IPS-11a (cell line): Measurements from ENCODE around the gene PEPD.

ENCODE experiments used
- H3K4me3 ChIP-seq: one replicate; pipeline ENCODE4 v1.5.1; 2013; ENCODE audit warnings: low read depth, low read length, control low read depth

Gene PEPD

DNA sequence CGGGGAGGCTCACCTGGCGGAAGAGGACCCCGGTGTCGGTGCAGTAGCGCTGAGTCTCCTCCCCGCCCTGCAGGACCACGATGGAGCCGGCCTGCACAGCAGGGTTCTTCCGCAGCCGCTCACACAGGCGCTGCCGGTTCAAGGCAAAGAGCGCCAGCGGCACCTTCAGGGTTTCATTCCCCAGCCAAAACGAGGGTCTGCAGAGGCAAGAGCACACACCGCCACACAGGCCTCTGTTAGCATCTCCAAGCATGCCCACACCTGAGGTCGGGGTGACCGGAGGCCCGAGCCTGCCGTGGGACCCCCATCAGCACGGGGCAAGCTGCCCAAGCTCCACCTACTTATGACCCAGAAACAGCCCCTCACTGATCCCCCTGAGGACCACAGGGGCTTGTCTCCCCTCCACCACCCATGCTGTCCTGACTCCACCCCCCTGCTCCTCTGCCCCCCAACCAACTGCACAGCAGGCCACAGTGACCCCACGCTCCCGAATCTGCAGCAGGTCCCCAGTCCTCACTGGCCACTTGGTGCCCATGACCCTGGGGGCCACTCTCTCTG lies 8.9 kb downstream of the PEPD start:
- H3K4me3 ChIP-seq: no peak overlapping the region

- H3K4me3 ChIP-seq: no peak overlapping the region
These were observed 9.6 kb downstream of the PEPD start for GRCh38 chr19:33512021-33512420.

- no peak overlapping the region for H3K4me3 ChIP-seq
These were observed 10.2 kb downstream of the PEPD start for GRCh38 chr19:33511346-33511745.

- no peak overlapping the region for H3K4me3 ChIP-seq
These were observed 11.0 kb downstream of the PEPD start for GRCh38 chr19:33510462-33511194.

- H3K4me3 ChIP-seq: no peak overlapping the region
These were observed 11.8 kb downstream of the PEPD start for GRCh38 chr19:33509774-33510173.

GRCh38 chr19:33508941-33509614 lies 12.5 kb downstream of the PEPD start:
- no peak overlapping the region for H3K4me3 ChIP-seq

- H3K4me3 ChIP-seq: no peak overlapping the region
These were observed 13.2 kb downstream of the PEPD start for GRCh38 chr19:33508431-33508830.

DNA sequence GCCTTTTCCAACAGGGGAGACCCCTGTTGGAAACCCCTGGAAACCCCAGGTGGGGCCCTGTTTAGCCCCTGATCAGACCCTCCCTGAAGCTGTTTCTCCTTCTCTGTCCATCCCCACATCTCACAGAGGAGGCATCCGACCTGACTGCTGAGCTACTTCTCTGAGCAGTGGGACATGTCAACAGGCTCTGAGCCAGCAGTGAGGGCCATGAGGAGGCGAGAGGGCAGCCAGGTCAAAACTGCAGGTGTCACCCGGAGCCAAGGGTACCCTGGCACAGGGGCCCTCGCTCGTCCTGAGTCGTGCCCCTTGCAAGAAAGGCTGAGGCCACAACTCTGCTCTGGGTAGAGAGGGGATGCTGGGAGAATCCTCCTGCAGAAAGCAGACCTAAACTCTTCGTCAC lies 13.6 kb downstream of the PEPD start:
- H3K4me3 ChIP-seq: no peak overlapping the region

DNA sequence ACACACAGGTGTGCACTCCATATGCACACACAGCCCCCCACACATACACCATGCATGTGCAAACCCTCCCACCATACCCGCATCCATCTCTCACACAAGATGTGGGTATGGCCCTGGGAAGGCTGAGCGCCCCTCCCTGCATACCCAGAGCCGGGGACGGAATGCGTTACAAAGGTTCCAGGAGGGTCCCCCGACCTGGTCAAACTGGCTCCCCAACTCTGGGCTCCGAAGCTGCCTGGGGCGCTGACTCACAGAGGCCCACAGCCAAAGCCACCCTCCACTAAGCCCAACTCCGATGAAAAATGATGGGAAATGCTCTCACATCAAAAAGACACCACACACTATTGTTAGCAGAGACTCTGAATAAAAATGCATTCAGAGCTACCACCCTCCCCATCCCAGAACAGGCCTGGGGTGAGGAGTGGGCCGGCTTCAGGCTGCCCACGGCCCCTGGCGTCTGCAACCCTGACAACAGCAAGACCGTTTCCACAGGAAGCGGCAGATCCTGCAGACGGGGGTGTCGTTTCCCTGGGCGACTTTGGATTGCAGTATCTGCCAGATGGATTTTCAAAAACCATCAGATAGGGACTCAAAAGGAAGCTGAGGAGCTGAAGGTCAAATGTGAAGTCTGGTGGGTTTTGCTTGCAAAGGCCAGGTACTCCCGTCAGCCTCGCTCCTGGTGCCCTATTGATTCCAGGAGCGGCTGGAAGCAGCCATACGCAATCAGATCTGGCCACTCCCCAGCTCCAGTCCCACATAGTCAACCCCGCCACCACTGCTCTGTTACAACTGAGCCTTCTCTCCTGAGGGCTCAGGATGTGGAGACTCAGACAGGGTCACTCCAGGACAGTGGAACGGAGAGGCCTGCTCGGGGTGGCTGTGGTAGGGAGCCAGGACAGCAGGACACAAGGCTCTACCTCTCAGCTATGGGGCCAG lies 14.3 kb downstream of the PEPD start:
- H3K4me3 ChIP-seq: no peak overlapping the region

DNA sequence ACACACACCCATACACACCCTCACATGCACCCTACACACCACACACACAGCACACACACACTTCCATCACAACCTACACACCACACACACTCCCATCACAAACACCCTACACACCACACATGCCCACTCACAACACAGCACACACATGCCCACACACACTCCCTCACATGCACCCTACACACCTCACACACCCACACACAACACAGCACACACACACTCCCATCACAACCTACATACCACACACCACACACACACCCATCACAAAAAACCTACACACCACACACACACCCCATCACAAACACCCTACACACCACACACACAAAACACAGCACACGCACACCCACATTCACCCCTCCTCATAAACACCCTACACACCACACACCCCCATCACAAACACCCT lies 15.1 kb downstream of the PEPD start:
- no peak overlapping the region for H3K4me3 ChIP-seq

GRCh38 chr19:33505823-33506222 lies 15.8 kb downstream of the PEPD start:
- no peak overlapping the region for H3K4me3 ChIP-seq

DNA sequence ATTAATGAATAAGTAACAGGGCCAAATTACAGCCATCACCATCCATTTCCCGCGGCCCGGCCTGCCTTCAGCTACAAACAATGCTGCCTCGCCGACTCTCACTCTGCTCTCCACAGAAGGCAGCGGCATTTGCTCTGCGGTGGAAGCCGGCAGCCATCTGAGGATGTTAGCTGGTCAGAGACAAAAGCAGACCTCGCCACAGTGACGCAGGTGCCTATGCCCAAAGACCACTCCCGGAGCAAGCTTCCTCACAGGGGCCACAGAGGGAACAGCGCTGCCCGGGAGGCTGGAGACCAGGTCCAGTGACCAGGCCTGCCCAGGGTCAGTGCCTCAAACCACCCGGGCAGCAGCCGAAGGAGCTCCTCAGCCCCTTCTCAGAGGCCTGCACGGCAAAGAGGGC lies 16.4 kb downstream of the PEPD start:
- no peak overlapping the region for H3K4me3 ChIP-seq

DNA sequence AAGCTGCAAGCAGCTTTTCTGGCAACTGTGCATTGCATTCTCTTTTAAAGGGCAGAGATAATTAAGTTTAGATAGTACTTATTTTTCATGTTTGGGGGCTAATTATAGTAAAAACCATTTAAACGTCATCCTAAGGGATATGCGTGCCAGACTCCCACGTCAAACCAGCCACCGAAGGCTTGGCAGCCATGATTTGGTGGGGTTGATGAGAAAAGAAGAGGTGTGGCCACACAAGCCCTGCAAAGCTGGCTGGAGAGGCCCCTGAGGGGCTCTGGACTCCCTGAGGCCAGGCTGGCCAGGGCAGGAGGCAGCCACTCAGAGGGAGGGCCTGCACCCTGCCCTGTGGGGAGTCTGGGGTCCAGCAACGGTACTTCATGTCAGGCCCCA lies 17.5 kb downstream of the PEPD start:
- no peak overlapping the region for H3K4me3 ChIP-seq

GRCh38 chr19:33503433-33504057 lies 18.0 kb downstream of the PEPD start:
- no peak overlapping the region for H3K4me3 ChIP-seq

- H3K4me3 ChIP-seq: no peak overlapping the region
These were observed 18.6 kb downstream of the PEPD start for GRCh38 chr19:33503030-33503429.

DNA sequence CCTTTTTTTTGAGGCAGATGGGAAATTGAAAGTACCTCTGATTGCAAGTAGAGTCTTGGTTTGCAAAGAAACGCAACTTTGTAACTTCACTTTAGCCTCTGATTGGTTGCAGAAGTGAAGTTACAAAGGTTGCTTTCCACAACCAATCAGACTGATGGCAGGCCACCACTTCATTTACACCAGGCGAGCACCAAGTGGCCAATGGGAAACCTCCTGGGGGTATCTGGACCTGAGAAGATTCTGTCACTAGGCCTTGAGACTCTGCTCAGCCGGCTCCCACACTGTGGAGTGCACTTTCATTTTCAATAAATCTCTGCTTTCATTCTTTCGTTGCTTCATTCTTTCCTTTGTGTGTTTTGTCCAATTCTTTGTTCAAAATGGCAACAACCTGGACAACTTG lies 19.1 kb downstream of the PEPD start:
- no peak overlapping the region for H3K4me3 ChIP-seq

DNA sequence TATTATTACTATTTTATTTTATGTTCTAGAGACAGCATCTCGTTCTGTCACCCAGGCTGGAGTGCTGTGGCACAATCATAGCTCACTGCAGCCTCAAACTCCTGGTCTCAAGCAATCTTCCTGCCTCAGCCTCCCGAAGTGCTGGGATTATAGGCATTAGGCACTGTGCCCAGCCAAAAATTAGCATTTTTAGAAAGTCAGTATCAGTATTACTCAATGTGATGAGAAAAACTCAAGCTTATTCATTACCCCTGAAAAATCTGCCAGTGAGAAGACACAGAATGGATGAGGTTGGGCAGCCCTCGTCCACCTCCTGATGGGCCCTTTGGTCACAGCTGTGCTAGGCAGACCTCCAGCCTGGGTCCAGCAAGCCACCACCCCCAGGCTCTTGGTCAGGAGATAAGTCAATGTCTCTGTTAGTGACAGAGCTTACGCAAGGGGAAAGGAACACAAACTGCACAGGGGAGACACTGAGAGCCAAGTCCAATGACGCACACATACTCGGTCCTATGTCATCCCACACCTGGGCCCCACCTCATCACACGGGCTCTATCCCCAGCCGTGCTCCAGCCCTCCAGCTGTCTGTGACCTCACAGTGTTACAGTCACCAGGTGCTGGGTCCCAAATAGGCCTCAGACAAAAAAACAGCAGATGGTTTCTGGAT lies 19.8 kb downstream of the PEPD start:
- no peak overlapping the region for H3K4me3 ChIP-seq

- no peak overlapping the region for H3K4me3 ChIP-seq
These were observed 20.6 kb downstream of the PEPD start for GRCh38 chr19:33500991-33501390.

DNA sequence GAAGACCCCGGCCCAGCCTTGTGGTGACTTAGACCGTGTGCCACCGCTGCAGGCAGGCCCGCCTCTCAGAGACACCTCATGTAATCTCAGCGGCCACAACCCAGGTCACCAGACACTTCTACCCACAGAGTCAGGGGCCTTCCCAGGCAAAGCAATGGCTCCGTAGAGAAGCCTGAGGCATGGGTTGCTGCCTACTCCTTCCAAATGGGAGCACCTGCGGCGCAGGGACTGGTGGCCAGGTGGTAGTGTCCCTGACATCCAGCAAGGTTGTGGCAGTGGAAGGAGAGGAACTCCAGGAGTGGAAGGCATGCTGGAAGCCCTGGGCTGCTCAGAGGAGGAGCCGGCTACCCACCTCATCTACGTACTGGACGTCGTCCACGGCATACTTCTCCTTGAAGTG lies 21.0 kb downstream of the PEPD start:
- no peak overlapping the region for H3K4me3 ChIP-seq
